ENCODE measurements around the gene LRBA. TPM values are rescaled to one million over a fixed set of nuclear protein-coding genes. Genes with fewer than 3 reads are reported as not detected.

Gene LRBA
- polyA plus RNA-seq, 1 of the 3 experiments (the other 2 are of a cell fraction): 11.4 TPM

- H4K20me1 ChIP-seq (ENCODE audit: insufficient read depth): no peaks in the 10 kb centered on the region
- no peak overlapping the region for H3K4me2 ChIP-seq
- H3K4me1 ChIP-seq (ENCODE audit: control insufficient read depth in 1 of 2, insufficient read depth in 2 of 2, low read depth in 1 of 2, low read length in 1 of 2): no peaks in the 10 kb centered on the region; a peak in 1 of 4 replicates
- TF ChIP-seq FOXJ3 (CRISPR knock-in tag; IDR thresholded peaks at IDR 0.05) (no peak), CHD2 (IDR thresholded peaks at IDR 0.05; ENCODE audit: low read length, partially characterized antibody) (no peak), MEF2A (IDR thresholded peaks at IDR 0.05; ENCODE audit: borderline replicate concordance, low read depth) (no peak), TCF12 (IDR thresholded peaks at IDR 0.05) (no peak), USF2 (IDR thresholded peaks at IDR 0.05; ENCODE audit: borderline replicate concordance, low read depth, low read length) (no peak), ELF1 (IDR thresholded peaks at IDR 0.05) (no peak), EP300 (IDR thresholded peaks at IDR 0.05; ENCODE audit: borderline replicate concordance in 1 of 2, low read depth in 1 of 2, low read length in 1 of 2) (no peak), FOXM1 (IDR thresholded peaks at IDR 0.05; ENCODE audit: low read depth) (no peak), PBX3 (IDR thresholded peaks at IDR 0.05) (no peak), EZH2phosphoT487 (IDR thresholded peaks at IDR 0.05; ENCODE audit: borderline replicate concordance, low read depth) (no peak), SIN3A (IDR thresholded peaks at IDR 0.05; ENCODE audit: borderline replicate concordance, low read depth, low read length) (no peak)
- TF ChIP-seq, protein P1, sequence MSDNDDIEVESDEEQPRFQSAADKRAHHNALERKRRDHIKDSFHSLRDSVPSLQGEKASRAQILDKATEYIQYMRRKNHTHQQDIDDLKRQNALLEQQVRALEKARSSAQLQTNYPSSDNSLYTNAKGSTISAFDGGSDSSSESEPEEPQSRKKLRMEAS (IDR thresholded peaks at IDR 0.05; ENCODE audit: low read depth): no peak
- CTCF ChIA-PET: no interaction called here
- H3K9me3 ChIP-seq: no peaks in the 10 kb centered on the region
- no peak overlapping the region for H3K9ac ChIP-seq
- H2AFZ ChIP-seq (ENCODE audit: low read depth): no peak overlapping the region
- POLR2A ChIA-PET: no interaction called here
- H3K4me3 ChIP-seq (ENCODE audit: low read depth in 2 of 2, low read length in 1 of 2): no peak overlapping the region
- WGBS (ENCODE audit: low lambda C conversion rate): 88% methylated on average over 2 of the region's 2 CpGs
- no peak overlapping the region for H3K27ac ChIP-seq (ENCODE audit: low read depth in 2 of 2, low read length in 1 of 2)
- H3K79me2 ChIP-seq (ENCODE audit: insufficient read depth): no peaks in the 10 kb centered on the region; the same call in 1 of the 2 replicates
- no peaks in the 10 kb centered on the region for H3K27me3 ChIP-seq (ENCODE audit: insufficient read depth)
- DNase-seq: no peak
- no peaks in the 10 kb centered on the region for H3K9me2 ChIP-seq
- no peaks in the 10 kb centered on the region for H3K36me3 ChIP-seq (replicated peaks in 1 of 2; ENCODE audit: control insufficient read depth in 1 of 2, insufficient read depth in 2 of 2, low read length in 1 of 2)
- no peaks in the 10 kb centered on the region for H3F3A ChIP-seq (replicated peaks; ENCODE audit: insufficient read depth)
Observed at GRCh38 chr4:150950657-150951288, 64.3 kb downstream of the LRBA start.

DNA sequence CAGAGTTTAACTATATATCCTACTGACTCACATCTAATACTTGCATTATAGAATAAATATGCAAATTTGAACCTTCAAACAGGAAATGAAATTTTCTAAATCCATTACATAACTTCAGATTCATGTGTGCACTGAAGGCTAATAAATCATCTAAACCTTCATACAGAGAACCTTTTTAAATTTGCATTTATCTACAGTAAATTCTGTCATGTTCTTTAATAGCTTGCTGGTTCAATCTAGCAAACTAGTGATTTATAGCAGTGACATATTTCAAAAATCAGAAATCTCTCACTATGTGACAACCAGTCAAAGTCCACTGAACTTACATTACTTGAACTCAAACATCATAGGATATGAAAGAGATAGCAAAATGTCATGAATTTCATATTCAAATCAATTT is 65.1 kb downstream of the LRBA start:
- CTCF ChIA-PET: interaction anchor here (0.9 to 1.0 kb wide), 2 partner anchors 11 to 31 kb away, joined by 3 to 4 read pairs; no protein-coding TSS in a partner anchor
- POLR2A ChIA-PET: no interaction called here
- Histone ChIP-seq H3K27ac (ENCODE audit: low read depth in 2 of 2, low read length in 1 of 2) (no peak overlapping the region), H3F3A (replicated peaks; ENCODE audit: insufficient read depth) (no peaks in the 10 kb centered on the region), H3K9me2 (no peaks in the 10 kb centered on the region), H4K20me1 (ENCODE audit: insufficient read depth) (no peaks in the 10 kb centered on the region), H3K9ac (no peak overlapping the region), H3K36me3 (replicated peaks in 1 of 2; ENCODE audit: control insufficient read depth in 1 of 2, insufficient read depth in 2 of 2, low read length in 1 of 2) (no peaks in the 10 kb centered on the region), H3K4me3 (ENCODE audit: low read depth in 2 of 2, low read length in 1 of 2) (no peak overlapping the region), H3K79me2 (ENCODE audit: insufficient read depth) (no peaks in the 10 kb centered on the region; the same call in 1 of the 2 replicates), H3K9me3 (no peaks in the 10 kb centered on the region), H3K4me2 (no peak overlapping the region), H3K27me3 (ENCODE audit: insufficient read depth) (no peaks in the 10 kb centered on the region), H2AFZ (ENCODE audit: low read depth) (no peak overlapping the region), H3K4me1 (ENCODE audit: control insufficient read depth in 1 of 2, insufficient read depth in 2 of 2, low read depth in 1 of 2, low read length in 1 of 2) (no peaks in the 10 kb centered on the region; a peak in 1 of 4 replicates)
- TF ChIP-seq CHD2 (IDR thresholded peaks at IDR 0.05; ENCODE audit: low read length, partially characterized antibody) (no peak), POLR2AphosphoS5 (IDR thresholded peaks at IDR 0.05; ENCODE audit: low read depth, low read length) (no peak), GABPA (IDR thresholded peaks at IDR 0.05; ENCODE audit: low read depth) (no peak), NFIC (IDR thresholded peaks at IDR 0.05; ENCODE audit: borderline replicate concordance) (no peak), MEF2A (IDR thresholded peaks at IDR 0.05; ENCODE audit: borderline replicate concordance, low read depth) (no peak), TEAD4 (IDR thresholded peaks at IDR 0.05; ENCODE audit: borderline replicate concordance, insufficient read depth) (no peak), NRF1 (IDR thresholded peaks at IDR 0.05; ENCODE audit: low read depth, low read length) (no peak), EP300 (IDR thresholded peaks at IDR 0.05; ENCODE audit: borderline replicate concordance in 1 of 2, low read depth in 1 of 2, low read length in 1 of 2) (no peak), EZH2phosphoT487 (IDR thresholded peaks at IDR 0.05; ENCODE audit: borderline replicate concordance, low read depth) (no peak), FOXJ3 (CRISPR knock-in tag; IDR thresholded peaks at IDR 0.05) (no peak), CTCF (IDR thresholded peaks at IDR 0.05) (no peak), FOXM1 (IDR thresholded peaks at IDR 0.05; ENCODE audit: low read depth) (no peak), ELF1 (IDR thresholded peaks at IDR 0.05) (no peak), SMC3 (IDR thresholded peaks at IDR 0.05; ENCODE audit: low read depth, low read length) (no peak), RXRA (IDR thresholded peaks at IDR 0.05; ENCODE audit: borderline replicate concordance, low read depth) (no peak)
- TF ChIP-seq, protein P1 (IDR thresholded peaks at IDR 0.05; ENCODE audit: low read depth): no peak
- TF ChIP-seq, protein P2, sequence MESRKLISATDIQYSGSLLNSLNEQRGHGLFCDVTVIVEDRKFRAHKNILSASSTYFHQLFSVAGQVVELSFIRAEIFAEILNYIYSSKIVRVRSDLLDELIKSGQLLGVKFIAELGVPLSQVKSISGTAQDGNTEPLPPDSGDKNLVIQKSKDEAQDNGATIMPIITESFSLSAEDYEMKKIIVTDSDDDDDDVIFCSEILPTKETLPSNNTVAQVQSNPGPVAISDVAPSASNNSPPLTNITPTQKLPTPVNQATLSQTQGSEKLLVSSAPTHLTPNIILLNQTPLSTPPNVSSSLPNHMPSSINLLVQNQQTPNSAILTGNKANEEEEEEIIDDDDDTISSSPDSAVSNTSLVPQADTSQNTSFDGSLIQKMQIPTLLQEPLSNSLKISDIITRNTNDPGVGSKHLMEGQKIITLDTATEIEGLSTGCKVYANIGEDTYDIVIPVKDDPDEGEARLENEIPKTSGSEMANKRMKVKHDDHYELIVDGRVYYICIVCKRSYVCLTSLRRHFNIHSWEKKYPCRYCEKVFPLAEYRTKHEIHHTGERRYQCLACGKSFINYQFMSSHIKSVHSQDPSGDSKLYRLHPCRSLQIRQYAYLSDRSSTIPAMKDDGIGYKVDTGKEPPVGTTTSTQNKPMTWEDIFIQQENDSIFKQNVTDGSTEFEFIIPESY (IDR thresholded peaks at IDR 0.05; ENCODE audit: borderline replicate concordance, low read depth): no peak
- DNase-seq: no peak

All from SK-N-SH (cell line).